Mesodermal cell (in vitro differentiated cells): ENCODE measurements around the gene SHC2.

Experiments used
- H3K27ac ChIP-seq: 2 replicates; pipeline ENCODE4 v1.7.0; 2013; ENCODE audit warnings: mild to moderate bottlenecking, low read depth, low read length, moderate library complexity; ENCODE audit not compliant: severe bottlenecking
- H3K36me3 ChIP-seq: 2 replicates; pipeline ENCODE4 v1.7.1; 2013; ENCODE audit warnings: mild to moderate bottlenecking, low read length, moderate library complexity; ENCODE audit not compliant: control insufficient read depth, insufficient read depth
- H3K4me1 ChIP-seq: one replicate; pipeline ENCODE4 v1.7.1; 2013; ENCODE audit warnings: mild to moderate bottlenecking, low read length; ENCODE audit not compliant: insufficient read depth, control insufficient read depth, poor library complexity, severe bottlenecking
- H3K4me3 ChIP-seq: 2 replicates; pipeline ENCODE4 v1.7.0; 2013; ENCODE audit warnings: low read length, control low read depth, mild to moderate bottlenecking; ENCODE audit not compliant: insufficient read depth, poor library complexity, severe bottlenecking; ENCODE audit errors: extremely low read depth
- H3K9me3 ChIP-seq: 2 replicates; pipeline ENCODE4 v1.7.1; 2013; ENCODE audit warnings: mild to moderate bottlenecking, low read length, moderate library complexity; ENCODE audit not compliant: control insufficient read depth
- WGBS, 2 experiments: methylation state at CpG; one replicate each; pipeline ENCODE4 v1.1.5; 2013; ENCODE audit warnings: missing lambda C conversion rate in 2 of 2; ENCODE audit not compliant: insufficient coverage in 2 of 2; 5-methylcytosine and 5-hydroxymethylcytosine counted together

The SHC2 gene

DNA sequence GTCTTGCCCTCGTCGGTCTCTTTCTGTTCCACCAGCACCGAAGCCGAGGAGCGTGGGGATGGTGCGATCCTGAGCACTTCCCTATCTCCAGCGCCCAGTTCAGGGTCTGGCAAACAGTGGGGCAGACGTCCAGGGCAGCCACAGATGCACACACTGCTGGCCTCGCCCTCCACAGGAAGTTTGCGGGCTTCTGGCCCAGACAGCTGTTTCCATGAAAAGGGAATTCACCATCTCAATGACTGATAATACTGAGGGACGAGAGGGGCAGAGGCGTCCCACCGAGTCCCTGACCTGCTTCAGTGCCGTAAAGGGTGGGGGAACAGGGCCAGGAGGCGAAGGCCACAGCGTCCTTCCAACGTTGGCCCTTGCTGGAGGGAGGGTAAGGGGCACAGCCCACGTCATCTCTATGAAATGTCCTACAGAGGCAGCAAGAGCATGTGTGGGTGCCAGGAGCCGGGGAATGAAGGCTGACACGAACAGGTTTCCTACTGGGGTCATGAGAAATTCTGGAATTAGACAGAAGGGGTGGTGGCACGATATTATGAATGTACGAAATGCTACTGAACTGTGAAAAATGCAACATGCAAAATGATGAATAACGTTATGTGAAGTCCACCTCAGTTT, 19.5 kb downstream of the SHC2 start:
- Histone ChIP-seq H3K27ac (no peak overlapping the region), H3K4me3 (no peak overlapping the region), H3K9me3 (no peaks in the 10 kb centered on the region), H3K36me3 (no peaks in the 10 kb centered on the region), H3K4me1 (peaks cover 3% of the 10 kb centered on the region)
- WGBS, 2 experiments = 80 to 81% methylated on average over 22 to 23 of the region's 23 CpGs

DNA sequence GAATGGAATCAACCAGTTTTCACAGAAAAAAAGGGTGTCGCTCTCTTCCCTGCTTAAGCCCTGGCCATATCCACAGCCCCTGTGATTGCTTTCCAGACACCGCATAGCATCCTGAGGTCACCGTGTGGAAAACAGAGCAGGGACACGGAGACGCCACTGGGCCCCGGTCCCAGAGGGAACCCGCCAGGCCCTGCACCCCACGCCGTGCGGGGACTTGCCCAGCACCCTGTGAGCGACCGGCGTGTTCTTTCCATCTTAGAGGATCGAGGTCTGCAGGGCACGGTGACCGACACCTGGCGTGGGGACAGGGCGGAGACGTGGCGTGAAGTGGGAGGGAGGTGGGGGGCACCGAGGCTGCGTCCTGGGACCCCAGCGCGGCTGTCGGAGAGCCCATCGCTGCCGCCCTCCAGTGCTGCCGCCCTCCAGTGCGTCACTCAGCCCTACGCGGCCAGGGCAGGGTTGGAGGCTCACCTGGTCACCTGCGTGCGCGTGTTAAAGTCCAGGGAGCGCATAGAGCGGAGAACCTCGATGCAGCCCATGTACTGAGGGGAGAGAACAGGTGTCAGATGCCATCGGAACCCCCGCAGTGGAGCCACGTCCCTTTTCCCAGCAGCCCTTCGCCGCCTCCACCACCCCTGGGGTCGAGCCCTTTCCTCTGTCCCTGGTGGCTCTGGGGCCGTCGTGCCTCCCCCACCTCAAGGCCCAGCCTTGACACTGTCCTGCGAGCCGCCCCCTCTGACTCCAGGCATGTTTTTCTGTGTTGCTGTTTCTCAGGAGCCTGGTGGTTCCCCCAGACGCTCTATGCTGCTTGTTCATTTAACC, 20.2 kb downstream of the SHC2 start:
- H3K4me3 ChIP-seq = no peak overlapping the region
- no peak overlapping the region for H3K27ac ChIP-seq
- no peaks in the 10 kb centered on the region for H3K36me3 ChIP-seq
- no peaks in the 10 kb centered on the region for H3K4me1 ChIP-seq
- H3K9me3 ChIP-seq = no peaks in the 10 kb centered on the region
- 90 to 91% methylated on average over 43 to 48 of the region's 48 CpGs for WGBS, 2 experiments

- Histone ChIP-seq H3K4me3 (no peak overlapping the region), H3K36me3 (peaks cover 7% of the 10 kb centered on the region), H3K27ac (no peak overlapping the region), H3K4me1 (no peaks in the 10 kb centered on the region), H3K9me3 (peaks cover 2% of the 10 kb centered on the region)
- WGBS, 2 experiments = 86 to 92% methylated on average over 20 to 21 of the region's 27 CpGs
Observed at GRCh38 chr19:439167-439900, 21.5 kb downstream of the SHC2 start.

- Histone ChIP-seq H3K4me1 (no peaks in the 10 kb centered on the region), H3K9me3 (peaks cover 6% of the 10 kb centered on the region), H3K27ac (no peak overlapping the region), H3K4me3 (no peak overlapping the region), H3K36me3 (peaks cover 11% of the 10 kb centered on the region)
- WGBS, 2 experiments = 76 to 81% methylated on average over 12 to 26 of the region's 29 CpGs
Observed at GRCh38 chr19:438416-438958, 22.3 kb downstream of the SHC2 start.

GRCh38 chr19:437041-437440, 23.8 kb downstream of the SHC2 start:
- peaks cover 6% of the 10 kb centered on the region for H3K9me3 ChIP-seq

DNA sequence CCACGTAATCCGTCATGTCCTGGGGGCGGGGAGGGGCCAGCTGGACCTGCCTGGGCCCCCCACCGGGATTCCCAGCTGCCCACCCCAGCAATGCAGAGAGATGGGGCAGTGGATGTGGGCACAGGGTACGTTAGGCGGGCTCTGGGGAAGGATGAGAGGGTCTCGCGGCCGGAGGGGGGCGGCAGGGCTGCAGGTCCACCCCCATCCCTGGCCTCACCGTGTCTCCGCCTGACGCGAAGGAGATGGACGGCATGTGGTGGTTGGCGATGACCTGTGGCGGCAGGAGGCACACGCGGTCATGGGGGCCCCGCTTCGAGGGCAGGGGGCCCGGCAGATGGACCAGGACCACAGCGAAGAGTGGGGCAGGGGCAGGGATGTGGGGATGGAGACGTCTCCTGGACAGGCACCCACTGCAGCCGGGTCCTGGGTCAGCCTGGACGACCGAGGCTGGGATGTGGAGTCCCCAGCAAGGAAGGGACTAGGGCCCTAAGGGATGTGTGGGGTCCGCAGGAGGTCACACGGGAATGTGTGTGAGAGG, 24.4 kb downstream of the SHC2 start:
- no peak overlapping the region for H3K27ac ChIP-seq
- 93 to 95% methylated on average over 19 to 24 of the region's 29 CpGs for WGBS, 2 experiments
- H3K4me3 ChIP-seq = no peak overlapping the region
- H3K4me1 ChIP-seq = no peaks in the 10 kb centered on the region
- peaks cover 6% of the 10 kb centered on the region for H3K9me3 ChIP-seq
- H3K36me3 ChIP-seq = peaks cover 11% of the 10 kb centered on the region

More at GRCh38 chr19:437041-437440, 23.8 kb downstream of the SHC2 start:
- H3K4me3 ChIP-seq = no peak overlapping the region
- H3K4me1 ChIP-seq = no peaks in the 10 kb centered on the region
- H3K36me3 ChIP-seq = peaks cover 11% of the 10 kb centered on the region
- no peak overlapping the region for H3K27ac ChIP-seq
- 94 to 95% methylated on average over 21 to 22 of the region's 22 CpGs for WGBS, 2 experiments

DNA sequence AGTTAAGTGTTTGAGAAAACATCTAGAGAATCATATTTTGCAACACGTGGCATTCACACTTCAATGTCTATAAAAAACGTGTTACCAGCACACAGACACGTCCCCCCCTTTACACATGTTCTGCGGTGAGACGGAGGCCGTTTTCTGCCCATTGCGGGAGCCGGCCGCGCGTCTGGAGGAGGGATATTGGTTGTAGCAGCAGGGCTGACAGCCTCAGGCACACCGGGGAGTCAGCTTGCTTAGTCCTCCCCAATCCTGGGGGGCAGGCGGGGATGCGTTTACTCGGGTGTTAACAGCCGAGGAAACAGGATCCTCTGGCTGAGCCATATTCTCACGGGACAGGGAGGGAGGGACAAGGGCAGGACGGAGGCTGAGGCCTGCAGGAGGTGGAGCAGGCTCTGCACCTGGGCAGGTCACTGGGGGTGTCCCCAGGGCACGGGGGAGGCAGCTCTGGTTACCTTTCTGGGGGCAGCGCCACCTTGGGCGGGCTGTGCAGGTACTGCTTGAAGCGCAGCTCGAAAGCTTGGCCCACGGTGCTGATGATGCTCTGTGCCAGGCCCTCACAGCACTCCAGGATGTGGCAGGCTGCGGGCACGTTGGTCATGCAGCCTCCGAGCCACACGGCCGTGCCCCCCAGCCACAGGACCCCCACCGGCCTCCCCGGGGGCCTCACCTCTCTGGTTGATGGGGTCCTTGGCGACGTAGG, 25.0 kb downstream of the SHC2 start:
- Histone ChIP-seq H3K4me1 (no peaks in the 10 kb centered on the region), H3K9me3 (peaks cover 6% of the 10 kb centered on the region), H3K27ac (no peak overlapping the region), H3K4me3 (no peak overlapping the region), H3K36me3 (peaks cover 14% of the 10 kb centered on the region)
- WGBS, 2 experiments = 90% methylated on average over 26 to 31 of the region's 33 CpGs

GRCh38 chr19:435056-435706, 25.7 kb downstream of the SHC2 start:
- H3K27ac ChIP-seq = no peak overlapping the region
- peaks cover 21% of the 10 kb centered on the region for H3K36me3 ChIP-seq
- 88 to 94% methylated on average over 21 to 25 of the region's 26 CpGs for WGBS, 2 experiments
- no peaks in the 10 kb centered on the region for H3K4me1 ChIP-seq
- no peak overlapping the region for H3K4me3 ChIP-seq
- peaks cover 6% of the 10 kb centered on the region for H3K9me3 ChIP-seq

GRCh38 chr19:434152-434960, 26.5 kb downstream of the SHC2 start:
- Histone ChIP-seq H3K4me1 (no peaks in the 10 kb centered on the region), H3K27ac (no peak overlapping the region), H3K4me3 (no peak overlapping the region), H3K36me3 (peaks cover 26% of the 10 kb centered on the region), H3K9me3 (peaks cover 6% of the 10 kb centered on the region)
- WGBS, 2 experiments = 87 to 93% methylated on average over 22 of the region's 22 CpGs
